Measurements from ENCODE around the gene TGM4. TPM values are rescaled to one million over a fixed set of nuclear protein-coding genes. Genes with fewer than 3 reads are reported as not detected.

Gene TGM4
- total RNA-seq, 4 donors from 2014 or later: not detected

- no peak for DNase-seq (ENCODE audit: low spot score)
- no peak for TF ChIP-seq CTCF (IDR thresholded peaks at IDR 0.05)
- no peak for ATAC-seq (ENCODE audit: low FRiP score)
Measured at GRCh38 chr3:44880284-44880683, 5.9 kb downstream of the TGM4 start.

GRCh38 chr3:44883213-44883955 is 9.0 kb downstream of the TGM4 start:
- TF ChIP-seq CTCF (IDR thresholded peaks at IDR 0.05): no peak
- ATAC-seq (ENCODE audit: low FRiP score): no peak
- DNase-seq (ENCODE audit: low spot score): no peak

GRCh38 chr3:44883999-44884431 is 9.6 kb downstream of the TGM4 start:
- ATAC-seq (ENCODE audit: low FRiP score): peak; percentile 56

GRCh38 chr3:44885618-44886017 is 11.2 kb downstream of the TGM4 start:
- DNase-seq (ENCODE audit: low spot score) (no peak), ATAC-seq (ENCODE audit: low FRiP score) (peak; percentile 90)
- TF ChIP-seq CTCF (IDR thresholded peaks at IDR 0.05): no peak

More at GRCh38 chr3:44883999-44884431, 9.6 kb downstream of the TGM4 start:
- no peak for DNase-seq (ENCODE audit: low spot score)
- TF ChIP-seq CTCF (IDR thresholded peaks at IDR 0.05): no peak

- ATAC-seq (ENCODE audit: low FRiP score): no peak
- no peak for TF ChIP-seq CTCF (IDR thresholded peaks at IDR 0.05)
- no peak for DNase-seq (ENCODE audit: low spot score)
Measured at GRCh38 chr3:44886561-44886960, 12.2 kb downstream of the TGM4 start.

GRCh38 chr3:44887101-44887500 is 12.7 kb downstream of the TGM4 start:
- ATAC-seq (ENCODE audit: low FRiP score): no peak
- DNase-seq (ENCODE audit: low spot score): no peak
- no peak for TF ChIP-seq CTCF (IDR thresholded peaks at IDR 0.05)

GRCh38 chr3:44890258-44890657 is 15.8 kb downstream of the TGM4 start:
- no peak for TF ChIP-seq CTCF (IDR thresholded peaks at IDR 0.05)
- ATAC-seq (ENCODE audit: low FRiP score): no peak

More at GRCh38 chr3:44890258-44890657, 15.8 kb downstream of the TGM4 start:
- DNase-seq (ENCODE audit: low spot score): no peak
